ENCODE measurements around the gene SYT17.

SYT17 gene

DNA sequence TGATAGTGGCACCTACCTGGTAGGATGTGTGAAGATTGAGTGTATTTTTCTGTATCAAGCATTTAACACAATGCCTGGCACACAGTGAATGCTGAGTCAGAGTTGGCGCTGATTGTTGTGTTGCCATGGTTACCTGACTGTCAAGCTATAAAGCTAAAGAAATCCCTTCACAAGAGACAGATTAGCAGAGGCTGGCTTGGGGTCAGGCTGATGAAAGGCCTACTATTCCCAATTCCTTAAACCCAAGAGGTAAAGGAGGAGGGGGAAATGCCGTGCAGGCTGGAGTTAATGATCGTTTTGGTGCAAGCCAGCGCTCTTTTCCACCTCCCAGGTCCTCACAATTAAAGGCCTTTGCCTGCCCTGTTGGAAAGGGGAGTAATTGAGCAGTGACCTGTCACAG lies 123.4 kb downstream of the SYT17 start:
- H3K9ac ChIP-seq (ENCODE audit: low read depth, low read length, poor library complexity, severe bottlenecking), result no peak overlapping the region
- no peaks in the 10 kb centered on the region for H3K27me3 ChIP-seq (ENCODE audit: insufficient read depth, low read length, poor library complexity, severe bottlenecking)
- H3F3A ChIP-seq (ENCODE audit: low read depth), result no peaks in the 10 kb centered on the region
- H3K4me2 ChIP-seq (ENCODE audit: low read depth, low read length, poor library complexity, severe bottlenecking), result no peak overlapping the region
- H3K9me2 ChIP-seq (replicated peaks; ENCODE audit: low read depth, low read length), result no peaks in the 10 kb centered on the region
- H3K36me3 ChIP-seq (ENCODE audit: insufficient read depth, low read length), result no peaks in the 10 kb centered on the region
- no peaks in the 10 kb centered on the region for H3K4me1 ChIP-seq (ENCODE audit: insufficient read depth, low read length, poor library complexity, severe bottlenecking)
- H4K20me1 ChIP-seq (ENCODE audit: insufficient read depth, low read length, poor library complexity, severe bottlenecking), result no peaks in the 10 kb centered on the region
- no peaks in the 10 kb centered on the region for H3K79me2 ChIP-seq (ENCODE audit: insufficient read depth, low read length)
- TF ChIP-seq EZH2phosphoT487 (IDR thresholded peaks at IDR 0.05; ENCODE audit: borderline replicate concordance), result no peak
- TF ChIP-seq, protein P1, sequence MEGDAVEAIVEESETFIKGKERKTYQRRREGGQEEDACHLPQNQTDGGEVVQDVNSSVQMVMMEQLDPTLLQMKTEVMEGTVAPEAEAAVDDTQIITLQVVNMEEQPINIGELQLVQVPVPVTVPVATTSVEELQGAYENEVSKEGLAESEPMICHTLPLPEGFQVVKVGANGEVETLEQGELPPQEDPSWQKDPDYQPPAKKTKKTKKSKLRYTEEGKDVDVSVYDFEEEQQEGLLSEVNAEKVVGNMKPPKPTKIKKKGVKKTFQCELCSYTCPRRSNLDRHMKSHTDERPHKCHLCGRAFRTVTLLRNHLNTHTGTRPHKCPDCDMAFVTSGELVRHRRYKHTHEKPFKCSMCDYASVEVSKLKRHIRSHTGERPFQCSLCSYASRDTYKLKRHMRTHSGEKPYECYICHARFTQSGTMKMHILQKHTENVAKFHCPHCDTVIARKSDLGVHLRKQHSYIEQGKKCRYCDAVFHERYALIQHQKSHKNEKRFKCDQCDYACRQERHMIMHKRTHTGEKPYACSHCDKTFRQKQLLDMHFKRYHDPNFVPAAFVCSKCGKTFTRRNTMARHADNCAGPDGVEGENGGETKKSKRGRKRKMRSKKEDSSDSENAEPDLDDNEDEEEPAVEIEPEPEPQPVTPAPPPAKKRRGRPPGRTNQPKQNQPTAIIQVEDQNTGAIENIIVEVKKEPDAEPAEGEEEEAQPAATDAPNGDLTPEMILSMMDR (conservative IDR thresholded peaks at IDR 0.05; ENCODE audit: low read length), result no peak
- no peak overlapping the region for H3K4me3 ChIP-seq (ENCODE audit: low read length, poor library complexity, severe bottlenecking)
- no peaks in the 10 kb centered on the region; the same call in 1 of the 2 replicates for H3K9me3 ChIP-seq (ENCODE audit: insufficient read depth, low read depth, low read length)
- no peak overlapping the region for H2AFZ ChIP-seq (ENCODE audit: low read length)

DNA sequence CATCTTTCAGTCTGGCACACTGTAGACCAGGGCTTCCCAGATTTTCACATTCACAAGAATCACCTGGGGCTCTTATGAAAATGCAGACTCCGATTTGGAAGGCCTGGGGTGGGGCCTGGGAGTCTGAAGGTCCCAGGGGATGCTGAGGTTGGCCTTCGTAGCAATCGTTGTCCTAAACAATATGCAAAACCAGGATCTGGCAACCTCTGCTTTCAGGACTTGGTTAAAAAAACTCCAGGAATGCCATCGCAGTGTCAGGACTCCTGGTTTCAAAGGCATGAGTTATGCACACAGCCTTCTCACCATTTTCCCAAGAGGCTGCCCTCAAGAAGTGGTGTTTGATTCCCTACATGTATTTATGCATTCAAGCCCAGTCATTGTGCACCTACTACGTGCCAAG lies 124.1 kb downstream of the SYT17 start:
- H3F3A ChIP-seq (ENCODE audit: low read depth), result no peaks in the 10 kb centered on the region
- H3K79me2 ChIP-seq (ENCODE audit: insufficient read depth, low read length), result no peaks in the 10 kb centered on the region
- H3K4me2 ChIP-seq (ENCODE audit: low read depth, low read length, poor library complexity, severe bottlenecking), result no peak overlapping the region
- no peaks in the 10 kb centered on the region for H3K4me1 ChIP-seq (ENCODE audit: insufficient read depth, low read length, poor library complexity, severe bottlenecking)
- H3K9me3 ChIP-seq (ENCODE audit: insufficient read depth, low read depth, low read length), result no peaks in the 10 kb centered on the region; the same call in 1 of the 2 replicates
- no peaks in the 10 kb centered on the region for H3K9me2 ChIP-seq (replicated peaks; ENCODE audit: low read depth, low read length)
- H4K20me1 ChIP-seq (ENCODE audit: insufficient read depth, low read length, poor library complexity, severe bottlenecking), result no peaks in the 10 kb centered on the region
- no peak overlapping the region for H3K9ac ChIP-seq (ENCODE audit: low read depth, low read length, poor library complexity, severe bottlenecking)
- H3K4me3 ChIP-seq (ENCODE audit: low read length, poor library complexity, severe bottlenecking), result no peak overlapping the region
- no peaks in the 10 kb centered on the region for H3K36me3 ChIP-seq (ENCODE audit: insufficient read depth, low read length)
- H2AFZ ChIP-seq (ENCODE audit: low read length), result no peak overlapping the region
- H3K27me3 ChIP-seq (ENCODE audit: insufficient read depth, low read length, poor library complexity, severe bottlenecking), result no peaks in the 10 kb centered on the region
- TF ChIP-seq, protein P1 (conservative IDR thresholded peaks at IDR 0.05; ENCODE audit: low read length), result no peak
- no peak for TF ChIP-seq EZH2phosphoT487 (IDR thresholded peaks at IDR 0.05; ENCODE audit: borderline replicate concordance)

DNA sequence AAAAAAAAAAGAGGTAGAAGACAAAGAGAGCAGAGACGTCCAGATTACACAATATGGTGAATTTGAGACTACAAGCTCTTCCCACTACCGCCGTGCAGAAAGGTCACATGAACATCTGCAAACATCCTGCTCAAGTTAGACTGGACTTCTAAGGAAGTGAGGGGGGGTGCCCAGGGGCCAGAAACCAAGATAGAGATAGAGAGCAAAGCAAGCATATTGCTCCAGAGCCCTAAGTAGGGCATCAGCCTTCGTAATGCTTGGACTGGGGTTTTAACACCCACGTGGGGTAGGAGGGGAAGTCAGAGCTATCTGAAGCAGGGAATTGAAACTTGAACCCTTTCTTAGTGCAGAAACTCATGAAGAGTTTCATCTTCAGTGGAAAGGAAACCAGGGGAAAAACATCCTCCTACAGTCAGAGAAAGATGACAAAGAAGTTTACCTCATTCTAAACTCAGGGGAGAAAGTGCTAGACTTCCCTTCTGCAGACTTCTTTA lies 126.2 kb downstream of the SYT17 start:
- Histone ChIP-seq H3K27me3 (ENCODE audit: insufficient read depth, low read length, poor library complexity, severe bottlenecking) (no peaks in the 10 kb centered on the region), H4K20me1 (ENCODE audit: insufficient read depth, low read length, poor library complexity, severe bottlenecking) (no peaks in the 10 kb centered on the region), H3K9me3 (ENCODE audit: insufficient read depth, low read depth, low read length) (no peaks in the 10 kb centered on the region; the same call in 1 of the 2 replicates), H3K4me3 (ENCODE audit: low read length, poor library complexity, severe bottlenecking) (no peak overlapping the region), H3F3A (ENCODE audit: low read depth) (no peaks in the 10 kb centered on the region), H3K79me2 (ENCODE audit: insufficient read depth, low read length) (no peaks in the 10 kb centered on the region), H3K9me2 (replicated peaks; ENCODE audit: low read depth, low read length) (no peaks in the 10 kb centered on the region), H3K9ac (ENCODE audit: low read depth, low read length, poor library complexity, severe bottlenecking) (no peak overlapping the region), H3K36me3 (ENCODE audit: insufficient read depth, low read length) (no peaks in the 10 kb centered on the region), H2AFZ (ENCODE audit: low read length) (no peak overlapping the region), H3K4me1 (ENCODE audit: insufficient read depth, low read length, poor library complexity, severe bottlenecking) (no peaks in the 10 kb centered on the region), H3K4me2 (ENCODE audit: low read depth, low read length, poor library complexity, severe bottlenecking) (no peak overlapping the region)
- TF ChIP-seq, protein P1 (conservative IDR thresholded peaks at IDR 0.05; ENCODE audit: low read length), result no peak
- TF ChIP-seq EZH2phosphoT487 (IDR thresholded peaks at IDR 0.05; ENCODE audit: borderline replicate concordance), result no peak

Measured in Loucy (cell line).